HG03097 (cell line): Measurements from ENCODE around the gene FBXL13.
"Not testable (repeated sequence)": the region's sequence is repeated elsewhere in the genome, so short reads cannot be mapped to it uniquely, and the experiment has no call there.

ENCODE experiments used
- ATAC-seq: cut with Tn5 transposase; IDR thresholded peaks from one replicate; pipeline ENCODE4 v1.9.1; 2021; ENCODE audit not compliant: unreplicated experiment, low FRiP score

Gene FBXL13

DNA sequence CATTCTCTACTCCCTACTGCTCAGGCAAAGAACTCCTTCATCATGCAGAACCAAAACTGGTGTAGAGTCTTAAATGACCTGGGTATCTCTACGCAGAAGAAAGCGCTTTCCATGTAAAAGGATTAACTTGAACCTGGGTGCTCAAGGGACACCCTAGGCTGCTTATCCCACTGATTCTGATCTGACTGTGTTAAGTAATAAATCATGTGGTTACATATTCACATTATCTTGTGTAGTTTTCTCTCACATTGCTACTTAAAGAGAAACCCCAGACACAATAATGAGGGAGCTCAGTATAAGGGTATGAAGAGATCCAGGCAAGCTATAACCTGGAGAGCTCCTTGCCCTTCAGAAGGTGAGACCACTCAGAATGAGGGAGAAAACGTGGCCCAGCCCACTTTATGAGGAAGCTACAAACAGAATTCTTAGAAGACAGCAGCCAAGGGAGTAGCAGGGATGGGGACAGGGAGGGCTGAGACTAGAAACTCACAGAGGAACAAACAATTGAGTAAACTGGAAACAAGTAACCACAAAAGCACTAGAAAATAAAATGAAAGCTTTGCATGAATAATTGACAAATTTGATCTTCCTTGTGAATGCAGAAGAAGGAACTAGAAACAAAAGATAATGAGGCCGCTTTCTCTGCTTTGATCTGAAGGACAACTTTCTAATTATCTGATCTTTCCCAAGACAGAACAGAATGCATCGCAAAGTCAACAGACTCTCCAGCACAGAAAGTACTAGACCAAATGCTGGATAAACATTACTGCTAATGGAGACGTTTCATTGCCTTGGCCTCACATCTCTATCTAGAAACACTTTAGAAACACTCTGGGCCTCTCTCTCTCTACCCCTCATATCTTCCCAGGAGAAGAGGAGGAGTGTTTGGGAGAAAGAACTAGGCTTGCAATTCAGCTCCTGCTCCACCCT, 85.7 kb downstream of the FBXL13 start:
- no peak for ATAC-seq

DNA sequence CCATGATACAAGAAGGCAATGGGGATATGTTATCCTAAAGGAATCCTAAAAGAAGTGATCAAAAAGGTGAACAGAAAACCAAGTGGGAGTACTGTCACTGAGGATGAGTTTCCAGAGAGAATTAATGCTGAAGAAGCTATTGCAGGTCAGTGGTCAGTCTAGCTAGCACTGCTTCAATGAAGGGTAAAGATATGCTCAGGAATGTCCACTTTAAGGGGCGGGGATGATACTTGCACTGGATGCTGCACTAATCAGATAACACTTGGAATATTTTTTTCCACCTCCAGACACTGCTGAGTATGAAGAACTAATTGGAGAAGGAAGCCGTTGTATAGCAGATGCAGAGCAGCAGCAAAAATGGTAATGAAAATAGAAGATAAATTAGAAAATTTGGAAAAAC, 86.5 kb downstream of the FBXL13 start:
- ATAC-seq, result no peak

DNA sequence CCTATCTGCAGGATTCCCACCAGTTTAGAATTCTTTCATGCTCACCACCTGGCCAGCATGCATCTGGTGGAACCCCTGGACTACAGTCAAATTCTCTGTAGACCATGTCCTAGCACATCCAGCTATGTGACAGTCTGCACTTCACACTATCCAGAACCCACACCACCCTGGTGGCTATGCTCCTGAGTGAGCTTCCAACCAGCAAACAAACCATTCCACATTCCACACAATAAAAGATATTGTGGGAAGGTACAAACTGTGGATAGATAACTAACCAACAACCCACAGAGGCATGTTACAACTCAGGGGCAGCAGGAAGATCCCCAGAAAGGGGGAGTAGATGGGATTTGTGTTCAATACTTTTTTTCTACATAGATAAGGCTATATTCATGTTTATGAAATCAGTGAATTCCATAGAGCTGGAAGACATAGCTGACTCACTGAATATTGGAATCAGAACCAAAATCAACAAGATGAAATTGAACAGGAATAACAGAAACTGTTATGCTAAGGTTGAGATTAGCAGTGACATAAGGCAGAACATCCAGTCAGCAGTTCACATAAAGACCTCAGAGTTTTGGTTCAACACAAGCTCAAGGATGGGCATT, 89.3 kb downstream of the FBXL13 start:
- ATAC-seq, result no peak

DNA sequence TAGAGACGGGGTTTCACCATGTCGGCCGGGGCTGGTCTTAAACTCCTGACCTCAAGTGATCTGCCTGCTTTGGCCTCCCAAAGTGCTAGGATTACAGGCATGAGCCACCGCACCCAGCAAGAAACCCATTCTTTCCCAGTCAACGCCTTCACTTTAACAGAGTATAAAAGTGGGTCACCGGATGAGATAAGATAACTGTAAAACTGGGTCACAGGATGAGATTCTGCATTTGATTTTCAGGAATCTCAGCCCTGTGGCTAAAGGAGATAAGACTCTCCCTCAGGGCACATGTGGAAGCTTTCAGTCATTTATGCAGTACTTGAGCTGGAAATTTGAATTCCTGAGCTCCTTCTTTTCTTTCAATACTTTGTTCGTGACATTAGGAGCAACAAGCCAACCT, 91.0 kb downstream of the FBXL13 start:
- ATAC-seq, result no peak

DNA sequence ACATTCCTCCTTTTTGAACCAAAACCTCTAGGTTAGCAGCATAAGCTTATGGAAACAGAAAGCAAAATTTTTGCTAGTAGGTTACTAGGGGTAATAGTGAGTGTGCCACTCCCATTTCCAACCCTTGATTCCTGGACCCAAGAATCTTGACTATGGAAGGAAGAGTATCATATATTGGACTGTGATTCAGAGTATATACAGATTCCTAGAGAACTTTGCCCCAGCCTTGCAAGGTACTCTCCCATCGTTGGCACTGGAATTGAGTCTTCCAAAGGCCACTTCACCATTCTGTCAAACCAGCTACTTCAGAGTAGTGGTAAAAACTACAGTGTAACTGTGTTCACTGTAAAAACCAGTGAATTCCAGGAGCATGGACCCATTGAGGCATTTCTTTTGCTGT, 92.4 kb downstream of the FBXL13 start:
- ATAC-seq, result no peak

DNA sequence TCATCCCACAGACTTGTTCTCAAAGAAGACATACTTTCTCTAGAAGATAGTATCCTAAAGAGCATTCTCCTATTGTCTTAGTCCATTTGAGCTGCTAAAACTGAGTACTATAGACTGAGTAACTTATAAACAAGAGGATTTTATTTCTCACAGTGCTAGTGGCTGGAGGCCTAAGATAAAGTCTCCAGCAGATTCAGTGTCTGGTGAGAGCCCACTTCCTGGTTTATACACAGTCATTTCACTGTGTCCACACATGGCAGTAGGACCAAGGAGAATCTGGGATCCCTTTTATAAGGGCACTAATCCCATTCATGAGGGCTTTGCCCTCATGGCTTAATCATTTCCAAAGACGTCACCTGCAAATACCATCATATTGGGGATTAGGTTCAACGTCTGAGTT, 93.1 kb downstream of the FBXL13 start:
- no peak for ATAC-seq

DNA sequence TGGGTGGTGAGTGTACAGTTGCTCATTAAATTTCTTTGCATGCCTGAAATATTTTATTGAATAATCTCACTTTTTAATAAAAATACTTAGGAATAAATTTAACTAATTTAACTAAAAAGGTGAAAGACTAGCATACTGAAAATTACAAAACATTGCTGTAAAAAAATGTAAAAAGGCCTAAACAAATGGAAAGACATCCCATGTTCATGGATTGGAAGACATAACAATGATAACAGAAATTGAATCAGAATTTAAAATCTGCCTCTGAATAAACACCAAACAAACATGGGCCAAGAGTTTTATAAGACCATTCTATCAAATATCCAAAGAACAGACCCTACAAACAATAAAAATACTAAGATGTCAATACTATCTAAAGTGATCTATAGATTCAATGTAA, 94.9 kb downstream of the FBXL13 start:
- ATAC-seq, result no peak

DNA sequence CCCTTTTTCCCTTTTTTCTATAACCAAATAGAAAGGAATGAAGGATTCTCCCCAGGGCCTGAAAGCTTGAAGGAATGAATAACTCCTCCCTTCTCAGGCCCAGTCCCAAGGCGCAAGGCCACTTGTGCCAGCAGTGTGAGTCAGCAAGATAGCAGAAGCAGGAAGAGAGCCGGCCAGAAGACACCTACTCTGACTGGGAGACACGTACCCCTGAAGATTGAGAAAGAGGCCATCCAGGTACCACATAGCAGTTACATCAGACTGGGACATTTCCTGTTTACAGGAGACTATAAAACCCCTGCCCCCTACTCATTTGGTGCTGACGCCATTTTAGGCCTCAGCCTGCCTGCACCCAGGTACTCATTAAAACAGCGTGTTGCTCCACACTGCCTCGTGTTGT, 96.3 kb downstream of the FBXL13 start:
- ATAC-seq, result no peak

DNA sequence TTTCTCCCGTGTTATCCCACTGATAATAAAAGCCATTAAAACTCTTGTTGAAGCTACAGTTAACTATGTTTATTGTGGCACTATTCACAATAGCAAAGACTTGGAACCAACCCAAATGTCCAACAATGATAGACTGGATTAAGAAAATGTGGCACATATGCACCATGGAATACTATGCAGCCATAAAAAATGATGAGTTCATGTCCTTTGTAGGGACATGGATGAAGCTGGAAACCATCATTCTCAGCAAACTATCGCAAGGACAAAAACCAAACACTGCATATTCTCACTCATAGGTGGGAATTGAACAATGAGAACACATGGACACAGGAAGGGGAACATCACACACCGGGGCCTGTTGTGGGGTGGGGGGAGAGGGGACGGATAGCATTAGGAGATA, 97.0 kb downstream of the FBXL13 start:
- ATAC-seq, result not testable (repeated sequence)

DNA sequence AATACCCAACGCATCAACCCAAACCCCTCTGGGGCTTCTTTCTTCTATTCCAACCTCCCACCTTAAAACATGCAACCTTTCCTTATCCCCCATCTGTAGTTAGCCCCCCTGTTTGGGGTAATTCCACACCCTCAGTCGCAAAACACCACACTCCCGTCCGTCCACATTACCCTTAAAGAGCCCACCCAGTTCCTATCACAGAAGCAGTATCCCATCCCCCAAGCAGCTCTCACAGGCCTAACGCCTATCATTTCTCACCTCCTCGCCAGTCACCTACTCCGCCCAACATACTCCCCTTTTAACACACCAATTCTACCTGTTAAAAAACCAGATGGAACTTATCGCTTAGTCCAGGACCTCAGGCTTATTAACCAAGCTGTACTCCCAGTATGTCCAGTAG, 98.1 kb downstream of the FBXL13 start:
- no peak for ATAC-seq

DNA sequence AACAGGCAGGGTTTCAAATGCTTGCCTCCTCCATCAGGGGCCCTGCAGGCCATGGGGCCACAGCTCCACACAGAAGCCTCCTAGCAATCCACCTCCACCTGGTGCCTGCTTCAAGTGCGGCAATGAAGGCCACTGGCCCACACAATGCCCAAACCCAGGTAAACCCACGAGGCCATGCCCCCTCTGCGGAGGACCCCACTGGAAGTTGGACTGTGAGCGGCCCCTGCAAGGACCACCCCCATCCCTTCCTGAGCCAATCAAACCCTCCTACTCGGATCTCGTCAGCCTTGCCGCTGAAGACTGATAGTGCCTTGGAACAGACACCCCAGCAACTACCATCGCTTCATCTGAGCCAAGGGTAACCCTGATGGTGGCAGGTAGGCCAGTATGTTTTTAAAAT, 98.7 kb downstream of the FBXL13 start:
- no peak for ATAC-seq

DNA sequence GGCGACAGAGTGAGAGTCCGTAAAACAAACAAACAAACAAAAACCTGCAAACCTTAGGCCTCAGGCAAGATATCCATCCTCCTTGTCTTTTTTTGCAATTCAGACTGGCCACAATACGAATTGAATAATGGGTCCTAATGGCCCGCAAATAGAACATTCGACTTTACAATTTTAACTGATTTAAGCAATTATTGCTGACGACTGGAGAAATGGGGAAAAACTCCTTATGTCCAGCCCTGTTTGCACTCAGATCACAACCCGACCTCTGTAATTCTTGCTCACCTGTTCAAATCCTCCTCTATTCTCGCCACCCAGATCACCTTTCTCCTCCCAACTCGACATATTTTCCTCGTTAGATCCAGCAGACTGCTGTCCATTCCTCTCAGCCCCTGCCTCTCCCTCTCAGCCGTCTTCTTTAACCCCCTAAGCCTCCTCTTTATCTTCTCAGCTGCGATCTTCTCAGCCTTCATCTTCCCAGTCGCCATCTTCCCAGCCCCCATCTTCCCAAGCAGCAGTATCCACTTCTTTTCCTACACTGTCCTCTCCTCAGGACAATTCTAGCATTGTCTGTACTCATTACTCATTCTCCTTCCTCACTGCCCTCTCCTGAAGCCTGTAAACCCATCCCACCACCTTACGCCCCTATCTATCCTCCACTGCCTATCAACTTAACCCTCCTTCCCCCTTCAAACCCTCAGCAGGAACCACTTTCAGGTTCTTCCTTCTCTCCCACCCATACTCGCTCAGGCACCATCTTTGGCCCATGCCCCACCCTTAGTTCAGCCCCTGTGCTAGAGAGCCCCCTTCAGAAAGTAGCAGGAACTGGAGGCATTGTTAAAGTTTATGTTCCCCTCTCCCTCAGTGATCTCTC, 100.0 kb downstream of the FBXL13 start:
- ATAC-seq, result no peak

DNA sequence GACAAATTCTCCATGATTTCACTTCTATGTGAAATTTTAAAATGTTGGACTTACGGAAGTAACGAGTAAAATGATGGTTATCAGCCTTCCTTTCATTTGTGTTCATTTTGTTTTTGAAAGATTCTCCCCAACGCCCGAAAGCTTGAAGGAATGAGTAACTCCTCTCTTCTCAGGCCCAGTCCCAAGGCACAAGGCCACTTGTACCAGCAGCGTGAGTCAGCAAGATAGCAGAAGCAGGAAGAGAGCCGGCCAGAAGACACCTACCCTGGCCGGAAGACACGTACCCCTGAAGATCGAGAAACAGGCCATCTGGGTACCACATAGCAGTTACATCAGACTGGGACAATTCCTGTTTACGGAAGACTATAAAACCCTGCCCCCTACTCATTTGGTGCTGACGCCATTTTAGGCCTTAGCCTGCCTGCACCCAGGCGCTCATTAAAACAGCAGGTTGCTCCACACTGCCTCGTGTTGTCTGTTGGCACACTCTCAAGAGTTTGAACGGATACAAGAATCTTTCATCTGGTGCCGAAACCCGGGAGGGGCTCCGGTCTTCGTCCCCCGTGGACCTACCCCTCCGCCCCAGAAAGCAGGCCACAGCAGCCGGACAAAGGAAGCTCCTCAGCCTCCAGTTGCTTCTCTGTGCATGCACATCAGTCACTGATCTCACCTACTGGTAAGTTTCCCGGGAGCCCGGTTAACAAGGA, 101.3 kb downstream of the FBXL13 start:
- ATAC-seq, result no peak

DNA sequence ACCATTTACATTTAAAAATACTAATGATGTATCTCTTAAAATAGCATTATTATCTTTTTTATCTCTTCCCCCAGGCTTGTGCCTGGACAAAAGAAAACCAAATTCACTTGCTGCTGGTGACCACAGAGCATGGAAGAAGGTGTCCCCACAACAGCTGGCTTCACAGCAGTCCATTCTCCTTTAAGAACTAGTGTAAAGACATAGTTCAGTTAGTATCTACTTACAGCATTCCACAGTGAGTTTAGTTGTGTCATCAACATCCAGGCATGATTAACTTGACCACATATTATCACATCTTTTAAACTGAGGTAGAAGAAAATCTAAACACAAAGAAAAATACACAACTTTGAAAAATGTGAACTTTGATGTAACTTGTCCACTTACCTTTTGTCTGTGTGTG, 106.8 kb downstream of the FBXL13 start:
- ATAC-seq, result no peak

DNA sequence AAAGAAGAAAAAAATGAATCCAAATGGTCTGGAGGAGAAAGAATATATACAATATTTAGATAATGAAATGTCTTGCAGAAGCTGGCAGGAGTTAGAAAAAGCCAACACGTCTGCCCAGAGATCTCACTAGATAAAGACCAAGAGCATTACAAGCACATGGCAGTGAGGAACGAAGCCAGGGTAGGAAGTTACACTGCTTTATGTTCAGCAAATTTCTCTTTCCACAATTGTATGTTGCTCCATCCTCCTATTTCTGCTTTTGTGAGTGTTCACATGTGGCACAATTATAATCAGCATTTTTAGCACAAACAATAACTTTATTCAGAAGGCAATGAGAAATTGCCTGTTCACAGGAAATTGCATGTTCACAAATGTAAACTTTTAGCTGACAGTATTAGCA, 108.1 kb downstream of the FBXL13 start:
- no peak for ATAC-seq

DNA sequence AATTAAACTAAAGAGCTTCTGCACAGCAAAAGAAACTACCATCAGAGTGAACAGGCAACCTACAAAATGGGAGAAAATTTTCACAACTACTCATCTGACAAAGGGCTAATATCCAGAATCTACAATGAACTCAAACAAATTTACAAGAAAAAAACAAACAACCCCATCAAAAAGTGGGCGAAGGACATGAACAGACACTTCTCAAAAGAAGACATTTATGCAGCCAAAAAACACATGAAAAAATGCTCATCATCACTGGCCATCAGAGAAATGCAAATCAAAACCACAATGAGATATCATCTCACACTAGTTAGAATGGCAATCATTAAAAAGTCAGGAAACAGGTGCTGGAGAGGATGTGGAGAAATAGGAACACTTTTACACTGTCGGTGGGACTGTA, 112.6 kb downstream of the FBXL13 start:
- not testable (repeated sequence) for ATAC-seq

DNA sequence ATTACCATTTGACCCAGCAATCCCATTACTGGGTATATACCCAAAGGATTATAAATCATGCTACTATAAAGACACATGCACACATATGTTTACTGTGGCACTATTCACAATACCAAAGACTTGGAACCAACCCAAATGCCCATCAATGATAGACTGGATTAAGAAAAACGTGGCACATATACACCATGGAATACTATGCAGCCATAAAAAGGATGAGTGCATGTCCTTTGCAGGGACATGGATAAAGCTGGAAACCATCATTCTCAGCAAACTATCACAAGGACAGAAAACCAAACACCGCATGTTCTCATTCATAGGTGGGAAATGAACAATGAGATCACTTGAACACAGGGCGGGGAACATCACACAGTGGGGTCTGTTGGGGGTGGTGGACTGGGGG, 116.6 kb downstream of the FBXL13 start:
- ATAC-seq, result not testable (repeated sequence)

DNA sequence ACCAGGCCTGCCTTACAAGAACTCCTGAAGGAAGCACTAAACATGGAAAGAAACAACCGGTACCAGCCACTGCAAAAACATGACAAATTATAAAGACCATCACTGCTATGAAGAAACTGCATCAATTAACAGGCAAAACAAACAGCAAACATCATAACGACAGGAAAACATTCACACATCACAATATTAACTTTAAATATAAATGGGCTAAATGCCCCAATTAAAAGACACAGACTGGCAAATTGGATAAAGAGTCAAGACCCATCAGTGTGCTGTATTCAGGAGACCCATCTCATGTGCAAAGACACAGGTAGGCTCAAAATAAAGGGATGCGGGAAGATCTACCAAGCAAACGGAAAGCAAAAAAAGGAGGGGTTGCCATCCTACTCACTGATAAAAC, 120.2 kb downstream of the FBXL13 start:
- ATAC-seq, result not testable (repeated sequence)

DNA sequence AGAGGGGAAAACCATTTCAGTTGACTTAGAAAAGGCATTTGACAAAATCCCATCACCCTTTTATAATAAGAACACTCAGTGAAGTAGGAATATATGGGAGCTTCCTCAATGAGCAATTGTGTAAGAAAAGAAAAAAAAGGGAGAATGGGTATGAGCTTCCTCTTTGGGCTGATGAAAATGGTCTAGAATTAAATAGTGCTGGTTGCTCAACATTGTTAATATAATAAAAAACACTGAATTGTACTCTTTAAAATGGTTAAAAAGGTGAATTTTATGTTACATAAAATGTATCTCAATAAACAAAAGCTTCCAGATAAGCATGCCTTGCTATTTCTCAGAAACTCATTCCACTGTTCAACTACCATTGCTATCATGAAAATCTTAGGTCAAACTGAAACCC, 121.2 kb downstream of the FBXL13 start:
- no peak for ATAC-seq

DNA sequence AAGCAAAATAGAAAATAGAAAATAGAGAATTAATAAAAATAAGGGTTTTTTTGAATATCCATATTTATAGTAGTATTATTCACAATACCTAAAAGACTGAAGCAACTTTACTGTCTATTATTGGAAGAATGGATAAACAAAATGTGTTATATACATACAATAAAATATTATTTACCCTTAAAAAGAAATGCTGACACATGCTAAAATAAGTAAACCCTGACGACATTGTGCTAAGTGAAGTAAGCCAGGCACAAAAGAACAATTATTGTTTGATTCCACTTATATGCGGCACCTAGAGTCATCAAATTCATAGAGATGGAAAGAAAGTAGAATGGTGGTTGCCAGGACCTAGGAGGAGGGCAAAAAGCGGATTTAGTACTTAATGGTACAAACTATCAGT, 122.8 kb downstream of the FBXL13 start:
- ATAC-seq, result no peak

DNA sequence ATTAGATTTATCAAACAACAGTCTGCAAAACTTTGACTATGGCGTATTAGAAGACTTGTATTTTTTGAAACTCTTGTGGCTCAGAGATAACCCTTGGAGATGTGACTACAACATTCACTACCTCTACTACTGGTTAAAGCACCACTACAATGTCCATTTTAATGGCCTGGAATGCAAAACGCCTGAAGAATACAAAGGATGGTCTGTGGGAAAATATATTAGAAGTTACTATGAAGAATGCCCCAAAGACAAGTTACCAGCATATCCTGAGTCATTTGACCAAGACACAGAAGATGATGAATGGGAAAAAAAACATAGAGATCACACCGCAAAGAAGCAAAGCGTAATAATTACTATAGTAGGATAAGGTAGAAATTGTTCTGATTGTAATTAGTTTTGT, 130.4 kb downstream of the FBXL13 start:
- ATAC-seq, result no peak
